Neural cell (in vitro differentiated cells): Measurements from ENCODE around the gene ABHD14A. TPM values are rescaled to one million over a fixed set of nuclear protein-coding genes. Genes with fewer than 3 reads are reported as not detected.

Experiments used
- H2AFZ ChIP-seq: fragments of 200-600, 300-800 bp; sonication (generic), shearing (Covaris generic); 2 replicates; pipeline ENCODE4 v1.6.0; 2014; ENCODE audit warnings: low read depth, mild to moderate bottlenecking, antibody characterized with exemption, low read length, moderate library complexity
- H3F3A ChIP-seq: fragments of 200-600 bp; shearing (Covaris generic); 2 replicates; pipeline ENCODE4 v1.6.1; 2016; ENCODE audit warnings: mild to moderate bottlenecking, moderate library complexity, mixed read lengths, antibody characterized with exemption, low read length; ENCODE audit not compliant: insufficient read depth, poor library complexity, severe bottlenecking
- H3K27ac ChIP-seq: fragments of 200-600, 300-800 bp; sonication (generic), shearing (Covaris generic); 2 replicates; pipeline ENCODE4 v1.5.1; 2014; ENCODE audit warnings: mild to moderate bottlenecking, low read length, moderate library complexity
- H3K27me3 ChIP-seq: fragments of 300-800, 200-600 bp; sonication (generic), shearing (Covaris generic); 2 replicates; pipeline ENCODE4 v1.6.0; 2014; ENCODE audit warnings: mild to moderate bottlenecking, low read depth, low read length, moderate library complexity; ENCODE audit not compliant: insufficient read depth
- H3K36me3 ChIP-seq: fragments of 300-800, 200-600 bp; sonication (generic), shearing (Covaris generic); 2 replicates; pipeline ENCODE4 v1.5.1; 2014; ENCODE audit warnings: mild to moderate bottlenecking, antibody characterized with exemption, low read length, moderate library complexity; ENCODE audit not compliant: insufficient read depth
- H3K4me2 ChIP-seq: fragments of 300-800, 200-600 bp; sonication (generic), shearing (Covaris generic); 2 replicates; pipeline ENCODE4 v1.6.0; 2014; ENCODE audit warnings: mild to moderate bottlenecking, low read length
- H3K4me3 ChIP-seq: fragments of 300-800, 200-600 bp; sonication (generic), shearing (Covaris generic); 2 replicates; pipeline ENCODE4 v1.5.1; 2014; ENCODE audit warnings: mild to moderate bottlenecking, low read length, moderate library complexity
- H3K79me2 ChIP-seq: fragments of 200-600 bp; shearing (Covaris generic); replicated peaks from 2 replicates; pipeline ENCODE4 v1.6.0; 2014; ENCODE audit warnings: mild to moderate bottlenecking, low read length, moderate library complexity; ENCODE audit not compliant: insufficient read depth
- H3K9ac ChIP-seq: fragments of 300-800, 200-600 bp; sonication (generic), shearing (Covaris generic); 2 replicates; pipeline ENCODE4 v1.6.1; 2016; ENCODE audit warnings: mild to moderate bottlenecking, low read length, mixed read lengths
- H3K9me2 ChIP-seq: fragments of 200-600 bp; shearing (Covaris generic); 2 replicates; pipeline ENCODE4 v1.6.1; 2016; ENCODE audit warnings: mild to moderate bottlenecking, low read length, mixed read lengths; ENCODE audit not compliant: insufficient read depth
- H3K9me3 ChIP-seq: fragments of 200-600, 300-800 bp; sonication (generic), shearing (Covaris generic); 2 replicates; pipeline ENCODE4 v1.6.1; 2016; ENCODE audit warnings: mild to moderate bottlenecking, mixed run types, low read length, moderate library complexity, mixed read lengths
- H4K20me1 ChIP-seq: fragments of 200-600 bp; shearing (Covaris generic); 2 replicates; pipeline ENCODE4 v1.6.1; 2016; ENCODE audit warnings: mild to moderate bottlenecking, mixed run types; ENCODE audit not compliant: insufficient read depth
- CTCF ChIP-seq: fragments of 450-650 bp; IDR thresholded peaks from 2 replicates; pipeline ENCODE4 v1.5.1; 2014; ENCODE audit warnings: antibody characterized with exemption, mild to moderate bottlenecking, moderate library complexity; ENCODE audit not compliant: poor library complexity, severe bottlenecking
- EP300 ChIP-seq: fragments of 450-650 bp; conservative IDR thresholded peaks from 2 replicates; pipeline ENCODE4 v1.6.1; 2014; ENCODE audit warnings: antibody characterized with exemption, mild to moderate bottlenecking, moderate library complexity; ENCODE audit not compliant: poor library complexity, severe bottlenecking
- EZH2 ChIP-seq: fragments of 200-600, 300-800 bp; shearing (Covaris generic), sonication (generic); IDR thresholded peaks from 2 replicates; pipeline ENCODE4 v1.6.1; 2014; ENCODE audit warnings: antibody characterized with exemption, low read length, borderline replicate concordance, mild to moderate bottlenecking; ENCODE audit not compliant: insufficient read depth, poor library complexity, severe bottlenecking
- MXI1 ChIP-seq: fragments of 450-650 bp; conservative IDR thresholded peaks from 2 replicates; pipeline ENCODE4 v1.6.1; 2014; ENCODE audit warnings: antibody characterized with exemption, mild to moderate bottlenecking; ENCODE audit not compliant: poor library complexity, severe bottlenecking
- POLR2AphosphoS5 ChIP-seq: IDR thresholded peaks from 2 replicates; pipeline ENCODE4 v1.6.1; 2012
- RAD21 ChIP-seq: fragments of 450-650 bp; conservative IDR thresholded peaks from 2 replicates; pipeline ENCODE4 v1.6.1; 2014; ENCODE audit warnings: antibody characterized with exemption, mild to moderate bottlenecking, moderate library complexity
- REST ChIP-seq: IDR thresholded peaks from 2 replicates; pipeline ENCODE4 v1.6.1; 2012; ENCODE audit warnings: borderline replicate concordance
- SMC3 ChIP-seq: fragments of 450-650 bp; conservative IDR thresholded peaks from 2 replicates; pipeline ENCODE4 v1.6.1; 2014; ENCODE audit warnings: antibody characterized with exemption, mild to moderate bottlenecking, moderate library complexity; ENCODE audit not compliant: poor library complexity
- TAF1 ChIP-seq: IDR thresholded peaks from 2 replicates; pipeline ENCODE4 v1.6.1; 2012; ENCODE audit warnings: low read depth
- polyA plus RNA-seq: library from polyadenylated mRNA; depleted of rRNA; stranded (reverse); fragments of >200 nt; gene quantifications from 2 replicates; pipeline ENCODE4 v1.2.3, GENCODE V29; 2014

The ABHD14A gene
- polyA plus RNA-seq, 1 donor from 2014 or later, result 57.8 TPM

GRCh38 chr3:52013802-52014598 lies 39.1 kb downstream of the ABHD14A start:
- H3K9ac ChIP-seq, result no peak overlapping the region
- TF ChIP-seq REST, result no peak
- TF ChIP-seq SMC3, result no peak
- no peak for TF ChIP-seq EZH2
- TF ChIP-seq EP300, result no peak
- TF ChIP-seq CTCF, result no peak
- no peak for TF ChIP-seq TAF1
- TF ChIP-seq POLR2AphosphoS5, result no peak
- no peak for TF ChIP-seq MXI1
- TF ChIP-seq RAD21, result no peak
- H3K4me2 ChIP-seq, result no peak overlapping the region
- H3K4me3 ChIP-seq, result no peak overlapping the region
- H3K9me2 ChIP-seq, result no peaks in the 10 kb centered on the region
- no peaks in the 10 kb centered on the region for H3K36me3 ChIP-seq
- no peaks in the 10 kb centered on the region for H3F3A ChIP-seq
- no peak overlapping the region for H2AFZ ChIP-seq
- no peaks in the 10 kb centered on the region for H4K20me1 ChIP-seq
- no peaks in the 10 kb centered on the region for H3K9me3 ChIP-seq
- H3K27me3 ChIP-seq, result no peaks in the 10 kb centered on the region
- H3K79me2 ChIP-seq, result no peaks in the 10 kb centered on the region
- H3K27ac ChIP-seq, result no peak overlapping the region

GRCh38 chr3:52014613-52015012 lies 39.7 kb downstream of the ABHD14A start:
- no peak overlapping the region for H3K4me2 ChIP-seq
- no peaks in the 10 kb centered on the region for H3K79me2 ChIP-seq
- H3K9ac ChIP-seq, result no peak overlapping the region
- no peak overlapping the region for H2AFZ ChIP-seq
- no peaks in the 10 kb centered on the region for H3K27me3 ChIP-seq
- no peaks in the 10 kb centered on the region for H4K20me1 ChIP-seq
- H3K9me3 ChIP-seq, result no peaks in the 10 kb centered on the region
- TF ChIP-seq MXI1, result no peak
- no peak for TF ChIP-seq POLR2AphosphoS5
- no peak for TF ChIP-seq EZH2
- no peak for TF ChIP-seq CTCF
- no peak for TF ChIP-seq REST
- TF ChIP-seq EP300, result no peak
- TF ChIP-seq SMC3, result no peak
- TF ChIP-seq TAF1, result no peak
- TF ChIP-seq RAD21, result no peak
- H3K36me3 ChIP-seq, result no peaks in the 10 kb centered on the region
- no peaks in the 10 kb centered on the region for H3K9me2 ChIP-seq
- H3K4me3 ChIP-seq, result no peak overlapping the region
- H3K27ac ChIP-seq, result no peak overlapping the region
- no peaks in the 10 kb centered on the region for H3F3A ChIP-seq
